Chondrocyte (in vitro differentiated cells): ENCODE results near the gene CLIC3. TPM values are rescaled to one million over a fixed set of nuclear protein-coding genes. Genes with fewer than 3 reads are reported as not detected.

Source experiments
- DNase-seq: peaks from one replicate; pipeline ENCODE4 v3.0.0; 2021; ENCODE audit warnings: mixed read lengths, low spot score
- H3K27ac Mint-ChIP-seq: one replicate; pipeline ENCODE4 v1.8.0; 2021; ENCODE audit warnings: mild to moderate bottlenecking, moderate library complexity, mixed read lengths; ENCODE audit not compliant: unreplicated experiment
- H3K27me3 Mint-ChIP-seq: 2 replicates; pipeline ENCODE4 v1.8.0; 2021; ENCODE audit warnings: low read depth, mixed read lengths
- H3K36me3 Mint-ChIP-seq: 2 replicates; pipeline ENCODE4 v1.8.0; 2021; ENCODE audit warnings: low read depth, mixed read lengths
- H3K4me1 Mint-ChIP-seq: 2 replicates; pipeline ENCODE4 v1.8.0; 2021; ENCODE audit warnings: low read depth, mild to moderate bottlenecking, mixed read lengths
- H3K4me3 Mint-ChIP-seq: one replicate; pipeline ENCODE4 v1.8.0; 2021; ENCODE audit warnings: mild to moderate bottlenecking, moderate library complexity, mixed read lengths; ENCODE audit not compliant: unreplicated experiment
- H3K9me3 Mint-ChIP-seq: 2 replicates; pipeline ENCODE4 v1.8.0; 2021; ENCODE audit warnings: low read depth, mixed read lengths
- total RNA-seq: library from RNA; stranded (reverse); gene quantifications from 3 replicates; pipeline ENCODE4 v1.2.1, GENCODE V29; 2021
- TF ChIP-seq, protein P1 (sequence below): fragments of 200-600 bp; sonication (generic); IDR thresholded peaks from 2 replicates; pipeline ENCODE4 v1.5.0; 2021; ENCODE audit warnings: antibody characterized with exemption, mild to moderate bottlenecking, moderate library complexity

The CLIC3 gene
- total RNA-seq, 1 donor from 2014 or later: 5.5 TPM

DNA sequence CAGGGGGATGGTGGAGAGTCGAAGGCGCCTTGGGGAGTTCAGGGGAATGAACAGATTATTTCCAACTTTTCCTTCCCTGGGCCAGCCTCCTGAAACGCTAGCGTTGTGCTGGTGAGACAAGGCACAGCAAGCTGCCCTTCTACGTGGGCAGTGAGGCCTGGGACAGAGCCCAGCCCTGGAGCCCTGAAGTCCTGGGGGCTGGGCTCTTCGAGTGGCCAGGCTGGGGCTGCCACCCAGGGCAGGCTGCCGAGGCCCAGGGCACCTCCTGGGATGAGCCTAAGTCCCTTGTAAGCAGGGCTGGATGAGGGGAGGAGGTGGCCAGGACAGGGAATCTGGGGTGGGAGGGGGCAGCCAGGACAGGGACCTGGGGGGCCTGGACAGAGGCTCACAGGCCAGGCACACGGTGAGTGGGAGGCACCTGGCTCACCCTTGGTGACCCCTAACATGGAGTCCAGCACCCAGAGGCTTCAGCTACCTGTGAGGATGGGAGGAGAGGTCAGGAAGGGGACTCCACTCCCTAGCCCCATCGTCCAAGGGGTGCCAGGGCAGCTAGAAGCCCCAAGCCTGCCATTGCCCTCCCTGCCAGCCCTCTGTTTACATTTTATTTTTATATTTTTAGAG is 45.6 kb downstream of the CLIC3 start:
- Mint-ChIP-seq H3K4me3 (peak overlapping the region; percentile 71), H3K4me1 (peaks cover 6% of the 10 kb centered on the region), H3K36me3 (no peaks in the 10 kb centered on the region), H3K9me3 (no peaks in the 10 kb centered on the region), H3K27ac (no peak overlapping the region), H3K27me3 (peaks cover 2% of the 10 kb centered on the region)
- TF ChIP-seq, protein P1, sequence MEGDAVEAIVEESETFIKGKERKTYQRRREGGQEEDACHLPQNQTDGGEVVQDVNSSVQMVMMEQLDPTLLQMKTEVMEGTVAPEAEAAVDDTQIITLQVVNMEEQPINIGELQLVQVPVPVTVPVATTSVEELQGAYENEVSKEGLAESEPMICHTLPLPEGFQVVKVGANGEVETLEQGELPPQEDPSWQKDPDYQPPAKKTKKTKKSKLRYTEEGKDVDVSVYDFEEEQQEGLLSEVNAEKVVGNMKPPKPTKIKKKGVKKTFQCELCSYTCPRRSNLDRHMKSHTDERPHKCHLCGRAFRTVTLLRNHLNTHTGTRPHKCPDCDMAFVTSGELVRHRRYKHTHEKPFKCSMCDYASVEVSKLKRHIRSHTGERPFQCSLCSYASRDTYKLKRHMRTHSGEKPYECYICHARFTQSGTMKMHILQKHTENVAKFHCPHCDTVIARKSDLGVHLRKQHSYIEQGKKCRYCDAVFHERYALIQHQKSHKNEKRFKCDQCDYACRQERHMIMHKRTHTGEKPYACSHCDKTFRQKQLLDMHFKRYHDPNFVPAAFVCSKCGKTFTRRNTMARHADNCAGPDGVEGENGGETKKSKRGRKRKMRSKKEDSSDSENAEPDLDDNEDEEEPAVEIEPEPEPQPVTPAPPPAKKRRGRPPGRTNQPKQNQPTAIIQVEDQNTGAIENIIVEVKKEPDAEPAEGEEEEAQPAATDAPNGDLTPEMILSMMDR: no peak
- DNase-seq: no peak

DNA sequence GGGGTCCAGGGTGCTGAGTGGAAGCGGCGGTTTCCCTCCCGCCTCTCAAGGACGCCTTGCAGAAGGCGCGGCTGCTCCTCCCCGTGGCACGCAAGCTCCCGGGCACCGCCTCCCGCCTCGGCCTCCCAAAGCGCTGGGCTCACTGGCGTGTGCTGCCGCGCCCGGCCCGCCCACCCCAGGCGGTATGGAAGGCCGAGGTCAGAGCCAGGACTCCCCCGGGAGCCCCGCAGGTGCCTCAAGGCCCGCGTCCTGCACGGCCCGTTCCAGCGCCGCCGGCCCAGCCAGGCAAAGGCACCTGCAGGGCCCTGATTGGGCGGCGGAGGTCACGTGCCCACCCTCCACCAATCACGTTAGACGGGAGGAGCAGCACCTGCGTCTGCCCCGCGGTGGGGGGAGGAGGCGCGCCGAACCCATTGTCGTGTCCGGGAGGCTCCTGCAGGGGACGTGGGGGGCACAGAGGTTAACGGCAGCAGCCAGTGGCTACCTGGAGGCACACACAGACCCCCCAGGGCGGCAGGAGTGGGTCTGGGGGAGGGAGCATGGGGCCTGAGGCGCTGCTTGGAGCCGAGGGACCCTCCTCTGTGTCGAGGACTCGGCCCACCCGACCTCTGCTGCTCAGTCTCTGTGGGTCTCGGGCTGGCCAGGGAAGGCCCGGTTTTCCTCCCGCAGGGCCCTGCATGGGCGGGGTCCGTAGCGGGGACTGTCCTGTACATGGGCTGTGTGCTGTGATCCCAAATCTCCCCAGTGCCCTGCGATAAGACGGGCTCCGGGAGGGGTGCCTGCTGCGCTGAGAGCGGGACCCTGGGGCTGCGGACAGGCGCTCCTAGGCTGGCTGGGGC is 46.3 kb downstream of the CLIC3 start:
- peaks cover 6% of the 10 kb centered on the region for H3K4me1 Mint-ChIP-seq
- no peak for DNase-seq
- H3K27ac Mint-ChIP-seq: peak overlapping the region; percentile 73
- TF ChIP-seq, protein P1: peak; percentile 27
- no peaks in the 10 kb centered on the region for H3K9me3 Mint-ChIP-seq
- peak overlapping the region; percentile 74 for H3K4me3 Mint-ChIP-seq
- H3K36me3 Mint-ChIP-seq: no peaks in the 10 kb centered on the region
- H3K27me3 Mint-ChIP-seq: peaks cover 2% of the 10 kb centered on the region

DNA sequence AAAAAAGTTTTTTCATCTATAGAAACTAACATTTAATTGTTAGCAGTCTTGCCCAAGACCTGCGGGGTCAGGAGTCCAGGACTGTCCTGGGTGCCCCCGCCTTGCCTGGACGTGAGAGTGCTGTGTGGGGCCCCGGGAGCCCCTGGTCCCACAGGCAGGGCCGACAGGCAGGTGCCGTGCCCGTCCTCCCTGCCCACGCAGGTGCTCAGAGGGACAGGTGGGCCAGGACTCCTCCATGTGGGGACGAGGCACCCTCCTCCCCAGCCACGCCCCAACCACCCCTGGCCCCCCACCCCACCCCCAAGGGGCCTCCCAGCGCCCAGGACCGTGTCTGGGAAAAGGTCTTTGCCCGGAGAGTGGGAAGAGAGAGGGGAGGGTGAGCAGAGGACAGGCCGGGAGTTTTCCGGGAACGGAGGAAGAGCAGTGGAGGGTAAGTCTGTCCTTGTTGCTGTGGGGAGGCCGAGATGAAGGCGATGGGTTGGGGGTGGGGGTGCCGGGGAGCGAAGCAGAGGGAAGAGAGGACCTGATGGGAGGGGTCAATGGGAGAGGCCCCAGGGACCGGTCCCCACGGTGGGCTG is 47.0 kb downstream of the CLIC3 start:
- Mint-ChIP-seq H3K27ac (peak overlapping the region; percentile 73), H3K9me3 (no peaks in the 10 kb centered on the region)

GRCh38 chr9:136947955-136948510 is 48.3 kb downstream of the CLIC3 start:
- no peaks in the 10 kb centered on the region for H3K9me3 Mint-ChIP-seq
- TF ChIP-seq, protein P1: peak; percentile 71
- no peak for DNase-seq
- H3K27me3 Mint-ChIP-seq: no peaks in the 10 kb centered on the region
- H3K4me1 Mint-ChIP-seq: peaks cover 12% of the 10 kb centered on the region
- H3K36me3 Mint-ChIP-seq: no peaks in the 10 kb centered on the region
- H3K4me3 Mint-ChIP-seq: no peak overlapping the region
- no peak overlapping the region for H3K27ac Mint-ChIP-seq

More for the DNA sequence above, 47.0 kb downstream of the CLIC3 start:
- Mint-ChIP-seq H3K4me1 (peaks cover 9% of the 10 kb centered on the region), H3K4me3 (peak overlapping the region; percentile 74), H3K36me3 (no peaks in the 10 kb centered on the region), H3K27me3 (no peaks in the 10 kb centered on the region)
- DNase-seq: no peak
- TF ChIP-seq, protein P1: no peak
